ENCODE data around the gene OXGR1.
"Not testable (repeated sequence)": the region's sequence is repeated elsewhere in the genome, so short reads cannot be mapped to it uniquely, and the experiment has no call there.

The OXGR1 gene
- total RNA-seq, result 0 reads per million in 2 donors

- DNase-seq, result no peak
Measured at GRCh38 chr13:96994017-96994857, at the start of gene OXGR1. OXGR1 (minus strand) TSS chr13:96994476; CDS start chr13:96987759, 6,717 bp downstream.

GRCh38 chr13:97043302-97043701, 49.0 kb upstream of the OXGR1 start:
- DNase-seq, result no peak

GRCh38 chr13:97030705-97031452, 36.6 kb upstream of the OXGR1 start:
- DNase-seq, result no peak

GRCh38 chr13:97028441-97029299, 34.4 kb upstream of the OXGR1 start:
- DNase-seq, result peak; percentile 36

GRCh38 chr13:97027162-97027554, 32.9 kb upstream of the OXGR1 start:
- DNase-seq, result no peak

- DNase-seq, result no peak
Measured at GRCh38 chr13:97026531-97027161, 32.4 kb upstream of the OXGR1 start.

DNA sequence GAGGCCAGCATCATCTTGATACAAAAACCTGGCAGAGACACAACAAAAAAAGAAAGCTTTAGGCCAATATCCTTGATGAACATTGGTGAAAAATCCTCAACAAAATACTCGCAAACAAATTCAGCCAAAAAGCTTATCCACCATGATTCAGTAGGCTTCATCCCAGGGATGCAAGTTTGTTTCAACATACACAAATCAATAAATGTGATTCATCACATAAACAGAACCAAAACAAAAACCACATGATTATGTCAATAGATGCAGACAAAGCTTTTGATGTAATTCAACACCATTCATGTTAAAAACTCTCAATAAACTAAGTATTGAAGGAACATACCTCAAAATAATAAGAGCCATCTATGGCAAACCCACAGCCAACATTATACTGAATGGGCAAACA, 29.5 kb upstream of the OXGR1 start:
- DNase-seq, result not testable (repeated sequence)

DNA sequence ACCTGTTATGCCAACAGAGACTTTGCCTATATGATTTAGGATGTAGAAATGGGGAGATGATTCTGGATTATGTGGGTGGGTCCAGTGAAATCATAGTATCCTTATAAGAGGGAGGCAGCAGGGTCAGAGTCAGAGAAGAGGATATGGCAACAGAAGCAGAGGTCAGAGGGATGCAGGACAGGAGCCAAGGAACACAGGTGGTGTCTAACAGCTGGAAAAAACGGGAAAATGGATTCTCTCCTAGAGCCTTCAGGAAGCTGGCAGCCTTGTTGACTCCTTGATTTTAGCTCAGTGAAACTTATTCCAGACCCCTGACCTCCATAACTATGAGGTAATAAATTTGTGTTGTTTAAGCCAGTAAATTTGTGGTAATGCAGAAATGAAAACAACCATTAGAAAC, 28.8 kb upstream of the OXGR1 start:
- no peak for DNase-seq

- DNase-seq, result no peak
Measured at GRCh38 chr13:97021241-97021640, 27.0 kb upstream of the OXGR1 start.

- DNase-seq, result no peak
Measured at GRCh38 chr13:97020689-97021240, 26.5 kb upstream of the OXGR1 start.

GRCh38 chr13:97020194-97020593, 25.9 kb upstream of the OXGR1 start:
- no peak for DNase-seq

- no peak for DNase-seq
Measured at GRCh38 chr13:97019236-97019635, 25.0 kb upstream of the OXGR1 start.

GRCh38 chr13:97018029-97018819, 23.9 kb upstream of the OXGR1 start:
- no peak for DNase-seq

DNA sequence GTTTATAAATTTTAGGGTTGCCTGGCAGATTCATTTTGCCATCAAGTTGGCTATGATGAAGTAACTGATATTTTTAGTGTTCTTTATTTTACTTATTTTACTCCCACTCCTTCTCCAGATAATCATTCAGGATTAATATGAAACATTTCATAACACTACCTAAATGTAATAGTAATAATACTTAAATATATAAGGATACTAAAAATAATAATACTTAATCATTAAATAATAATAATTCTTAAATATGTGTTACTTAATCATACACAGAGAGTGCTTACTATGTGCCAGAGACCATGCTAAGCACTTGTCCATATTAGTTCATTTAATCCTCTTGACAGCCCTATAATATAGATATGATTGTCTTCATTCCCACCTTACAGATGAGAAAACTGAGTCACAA, 23.0 kb upstream of the OXGR1 start:
- DNase-seq, result no peak

DNA sequence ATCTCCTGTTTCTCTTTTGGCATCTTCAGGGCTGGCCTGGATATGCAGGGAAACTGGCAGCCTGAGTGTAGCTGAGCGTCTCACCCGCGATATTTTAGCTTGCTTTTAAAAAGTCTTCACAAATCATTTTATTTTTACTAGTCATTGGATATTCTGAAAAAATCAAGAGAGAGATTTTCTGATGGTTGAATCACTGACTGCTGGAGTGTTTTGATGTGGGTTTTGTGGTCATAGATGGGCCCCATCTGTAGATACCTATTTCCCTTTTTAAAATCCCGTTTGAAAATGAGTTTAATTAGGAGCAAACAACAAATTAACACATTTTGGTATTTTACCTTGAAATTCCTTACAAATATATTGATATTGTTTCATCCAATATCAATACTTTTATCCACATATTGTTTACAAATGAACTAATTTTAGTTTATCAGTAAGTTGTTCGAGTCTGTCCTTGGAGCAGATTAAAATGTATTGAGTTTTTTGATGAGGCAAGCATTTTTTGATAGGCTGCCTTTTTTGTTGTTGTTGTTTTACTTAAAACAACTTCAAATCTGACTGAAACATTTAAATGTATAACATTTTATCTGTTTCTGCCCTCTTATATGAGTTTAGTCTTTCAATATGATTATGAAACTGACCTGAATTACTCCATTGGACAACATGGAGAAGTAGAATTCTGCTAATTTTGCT, 21.5 kb upstream of the OXGR1 start:
- DNase-seq, result no peak

- no peak for DNase-seq
Measured at GRCh38 chr13:97012251-97013048, 18.2 kb upstream of the OXGR1 start.

GRCh38 chr13:97011446-97012131, 17.3 kb upstream of the OXGR1 start:
- no peak for DNase-seq

DNA sequence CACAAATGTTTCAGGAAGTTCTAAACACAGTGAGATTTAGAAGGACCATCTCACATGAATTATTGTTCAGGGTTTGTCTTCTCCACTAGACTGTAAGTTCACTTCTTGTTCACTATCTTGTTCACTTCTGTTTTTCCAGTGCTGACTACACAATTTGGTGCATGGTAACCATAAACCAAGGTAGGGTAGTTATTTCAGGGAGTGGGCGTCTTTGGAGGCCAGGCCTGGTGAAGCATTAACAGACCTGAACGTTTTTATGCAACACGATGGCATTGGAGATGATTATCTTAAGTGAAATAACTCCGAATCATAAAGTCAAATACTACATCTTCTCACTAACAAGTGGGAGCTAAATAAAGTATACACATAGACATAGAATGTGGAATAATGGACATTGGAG, 14.4 kb upstream of the OXGR1 start:
- no peak for DNase-seq

- no peak for DNase-seq
Measured at GRCh38 chr13:97005625-97006262, 11.5 kb upstream of the OXGR1 start.

Measured in T-helper 9 cell (primary cell).